Gastrocnemius medialis (tissue), 4 donors: ENCODE data around the gene SRGAP3. TPM values are rescaled to one million over a fixed set of nuclear protein-coding genes. Genes with fewer than 3 reads are reported as not detected.

Experiments used
- ATAC-seq, 2 donors: fragments of 150-250 bp; one replicate each; pipeline ENCODE4 v1.9.1; 2016
- DNase-seq, 2 donors: peaks; one replicate each; pipeline ENCODE4 v3.0.0-alpha.2; 2019
- H3K27ac ChIP-seq, 4 donors: fragments of 200-600 bp; sonication (generic); 1 replicate in 1 of 4; 2 replicates in 3 of 4; pipeline ENCODE4 v1.5.1; 2016 to 2018; ENCODE audit warnings: mild to moderate bottlenecking in 2 of 4, moderate library complexity in 1 of 4
- H3K27me3 ChIP-seq, 3 donors: fragments of 200-600 bp; sonication (generic) in 2 of 3; 1 replicate in 1 of 3; 2 replicates in 2 of 3; pipeline versions ENCODE4 v1.5.1 to v1.6.0; 2016 to 2019; ENCODE audit warnings: mild to moderate bottlenecking in 1 of 3, moderate library complexity in 1 of 3
- H3K36me3 ChIP-seq, 2 donors: fragments of 200-600 bp; sonication (generic) in 1 of 2; one replicate each; pipeline ENCODE4 v1.5.1; 2017 to 2018
- H3K4me1 ChIP-seq, 2 donors: fragments of 200-600 bp; sonication (generic) in 1 of 2; one replicate each; pipeline ENCODE4 v1.5.1; 2016 to 2017; ENCODE audit warnings: mild to moderate bottlenecking in 2 of 2
- H3K4me3 ChIP-seq, 4 donors: fragments of 200-600 bp; sonication (generic) in 3 of 4; 1 replicate in 1 of 4; 2 replicates in 3 of 4; pipeline ENCODE4 v1.5.1; 2016 to 2019; ENCODE audit warnings: mild to moderate bottlenecking in 2 of 4
- H3K9me3 ChIP-seq, 3 donors: fragments of 200-600 bp; sonication (generic) in 2 of 3; 1 replicate in 1 of 3; 2 replicates in 2 of 3; pipeline ENCODE4 v1.5.1; 2016 to 2019
- CTCF ChIP-seq, 5 experiments: fragments of 450-650 bp in 3 of 5; fragments of 200-600 bp in 2 of 5; sonication (generic) in 2 of 5; IDR thresholded peaks in 4 of 5; conservative IDR thresholded peaks in 1 of 5; 1 replicate in 4 of 5; 2 replicates in 1 of 5; pipeline ENCODE4 v1.5.1; 2016 to 2019; ENCODE audit warnings: antibody characterized with exemption in 5 of 5, mild to moderate bottlenecking in 3 of 5, moderate library complexity in 3 of 5
- POLR2A ChIP-seq, 2 donors: fragments of 450-650 bp; IDR thresholded peaks; one replicate each; pipeline ENCODE4 v1.6.1; 2017; ENCODE audit warnings: antibody characterized with exemption in 2 of 2, mild to moderate bottlenecking in 2 of 2, moderate library complexity in 2 of 2
- in situ Hi-C, 4 donors: fragments of 200-750 bp; cut with MboI; loops; one replicate each; pipeline versions ENCODE4 v1.15.0 to v1.8.0; 2017; ENCODE audit warnings: low sequenced_read_pairs in 4 of 4
- intact Hi-C: fragments of 100-400 bp; cut with DNase I; formaldehyde crosslinking; loops from one replicate; pipeline ENCODE4 v1.15.1; 2023; ENCODE audit warnings: low total_unique reads
- total RNA-seq, 4 donors: library from RNA; depleted of rRNA; stranded (reverse); fragments of >200 nt; gene quantifications; one replicate each; pipeline versions ENCODE4 v1.1.0 to v1.2.3, GENCODE V29; 2016

Gene SRGAP3
- total RNA-seq, 4 donors from 2014 or later, result 1.3 to 2.3 (median 1.8) TPM

GRCh38 chr3:8982509-8982908 lies 266.9 kb downstream of the SRGAP3 start:
- H3K27me3 ChIP-seq, result peaks cover 0 to 3% (median 0%) of the 10 kb centered on the region in 3 donors
- DNase-seq (no peak), ATAC-seq (peak in 1 of 2 donors; percentile 27)
- no peak overlapping the region for H3K27ac ChIP-seq
- H3K36me3 ChIP-seq, result no peaks in the 10 kb centered on the region
- H3K4me1 ChIP-seq, result no peaks in the 10 kb centered on the region
- H3K9me3 ChIP-seq, result no peaks in the 10 kb centered on the region
- no peak for TF ChIP-seq CTCF (IDR thresholded peaks at IDR 0.05 in 4 of 5, conservative IDR thresholded peaks at IDR 0.05 in 1 of 5)
- TF ChIP-seq POLR2A (IDR thresholded peaks at IDR 0.05), result no peak
- intact Hi-C loops, result no loop called here
- in situ Hi-C loops, result loop anchor here in 1 of 4 donors (5.0 to 10.0 kb wide), 2 partner anchors 82 to 325 kb away; no protein-coding TSS in a partner anchor
- no peak overlapping the region for H3K4me3 ChIP-seq

DNA sequence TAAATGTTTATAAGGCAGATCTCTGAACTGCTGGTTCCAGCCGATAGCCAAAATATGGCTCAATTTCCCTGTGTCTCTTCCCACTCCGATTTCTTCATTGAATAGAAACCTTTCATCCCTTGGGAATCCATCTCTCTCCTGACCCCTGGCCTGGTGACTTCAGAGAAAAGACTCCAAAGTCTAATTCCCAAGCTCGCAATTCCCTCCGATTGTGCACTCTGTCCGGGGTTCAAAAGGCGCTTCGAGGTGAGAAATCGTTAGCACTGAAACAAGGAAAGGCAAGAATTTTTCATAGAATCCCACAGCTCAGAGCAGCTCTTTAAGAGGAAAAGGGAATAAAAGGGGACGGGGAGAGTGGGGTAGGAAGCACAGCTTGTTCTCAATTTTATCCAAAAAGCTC lies 267.7 kb downstream of the SRGAP3 start:
- in situ Hi-C loops, result loop anchor here in 1 of 4 donors (5.0 to 10.0 kb wide), 2 partner anchors 83 to 326 kb away; no protein-coding TSS in a partner anchor
- intact Hi-C loops, result no loop called here
- Histone ChIP-seq H3K27ac (no peak overlapping the region), H3K4me1 (no peaks in the 10 kb centered on the region), H3K9me3 (no peaks in the 10 kb centered on the region), H3K27me3 (peaks cover 0 to 3% (median 0%) of the 10 kb centered on the region in 3 donors), H3K36me3 (no peaks in the 10 kb centered on the region), H3K4me3 (no peak overlapping the region)
- ATAC-seq (no peak), DNase-seq (no peak)
- TF ChIP-seq POLR2A (IDR thresholded peaks at IDR 0.05), result no peak
- no peak for TF ChIP-seq CTCF (IDR thresholded peaks at IDR 0.05 in 4 of 5, conservative IDR thresholded peaks at IDR 0.05 in 1 of 5)

DNA sequence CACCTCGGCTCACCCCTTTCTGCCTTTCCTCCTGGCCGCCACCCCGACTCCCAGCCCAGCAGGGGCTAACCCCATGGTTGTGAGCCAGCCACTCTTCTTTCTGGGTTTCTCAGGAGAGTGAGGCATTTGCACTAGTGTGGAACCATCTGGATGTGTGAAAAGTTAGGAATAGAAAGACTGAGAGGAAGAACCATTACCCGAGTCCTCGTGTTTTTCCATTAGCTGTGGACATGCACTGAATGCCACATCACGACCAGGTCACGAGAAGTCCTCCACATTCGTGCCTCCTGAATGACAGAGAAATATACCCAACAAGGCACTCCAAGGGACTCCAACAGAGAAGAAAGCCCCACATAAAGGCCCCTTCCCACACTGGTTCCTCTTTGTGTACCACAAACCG lies 268.1 kb downstream of the SRGAP3 start:
- TF ChIP-seq POLR2A (IDR thresholded peaks at IDR 0.05), result no peak
- TF ChIP-seq CTCF (IDR thresholded peaks at IDR 0.05 in 4 of 5, conservative IDR thresholded peaks at IDR 0.05 in 1 of 5), result no peak
- peak overlapping the region in 1 of 4 donors; percentile 50 for H3K27ac ChIP-seq
- in situ Hi-C loops, result loop anchor here in 1 of 4 donors (5.0 to 10.0 kb wide), 2 partner anchors 84 to 326 kb away; no protein-coding TSS in a partner anchor
- no peak for ATAC-seq
- no peak overlapping the region for H3K4me3 ChIP-seq
- H3K4me1 ChIP-seq, result no peaks in the 10 kb centered on the region
- intact Hi-C loops, result no loop called here
- H3K36me3 ChIP-seq, result no peaks in the 10 kb centered on the region
- no peak for DNase-seq
- H3K9me3 ChIP-seq, result no peaks in the 10 kb centered on the region
- H3K27me3 ChIP-seq, result peaks cover 0 to 3% (median 0%) of the 10 kb centered on the region in 3 donors

DNA sequence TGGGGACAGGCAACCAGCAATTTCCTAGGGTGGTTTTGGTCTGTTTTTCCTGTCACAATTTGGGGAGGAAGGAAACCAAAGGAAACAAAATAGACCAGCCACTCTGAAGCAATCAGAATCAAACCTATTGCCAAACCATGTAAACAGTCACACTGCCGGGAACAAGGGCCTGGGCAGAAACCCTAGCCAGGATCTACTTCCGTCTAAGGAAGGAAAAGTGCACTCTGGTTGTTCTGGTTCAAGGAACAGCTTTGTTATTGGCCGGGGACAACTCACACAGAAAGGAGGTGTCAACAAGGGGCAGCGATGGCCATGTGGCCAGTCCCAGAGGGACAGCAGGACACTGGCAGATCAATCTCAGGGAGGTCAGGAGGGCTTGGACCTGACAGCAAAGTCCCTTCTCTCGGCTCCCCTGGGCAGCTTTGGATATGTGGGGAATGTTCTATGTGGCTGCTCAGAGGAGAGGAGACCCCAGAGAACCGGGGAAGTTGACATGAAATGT lies 268.6 kb downstream of the SRGAP3 start:
- H3K36me3 ChIP-seq, result no peaks in the 10 kb centered on the region
- H3K27ac ChIP-seq, result peak overlapping the region in 1 of 4 donors; percentile 50
- H3K27me3 ChIP-seq, result peaks cover 0 to 3% (median 0%) of the 10 kb centered on the region in 3 donors
- no peaks in the 10 kb centered on the region for H3K4me1 ChIP-seq
- no peak overlapping the region for H3K4me3 ChIP-seq
- TF ChIP-seq CTCF (IDR thresholded peaks at IDR 0.05 in 4 of 5, conservative IDR thresholded peaks at IDR 0.05 in 1 of 5), result no peak
- TF ChIP-seq POLR2A (IDR thresholded peaks at IDR 0.05), result no peak
- DNase-seq (no peak), ATAC-seq (no peak)
- intact Hi-C loops, result no loop called here
- in situ Hi-C loops, result loop anchor here in 1 of 4 donors (5.0 to 10.0 kb wide), 2 partner anchors 84 to 326 kb away; no protein-coding TSS in a partner anchor
- no peaks in the 10 kb centered on the region for H3K9me3 ChIP-seq
